HG03442 (cell line): ENCODE measurements around the gene SCLT1.
"Not testable (repeated sequence)": the region's sequence is repeated elsewhere in the genome, so short reads cannot be mapped to it uniquely, and the experiment has no call there.

Experiments used
- ATAC-seq: cut with Tn5 transposase; IDR thresholded peaks from one replicate; pipeline ENCODE4 v1.9.1; 2021; ENCODE audit warnings: mild to moderate bottlenecking, moderate library complexity; ENCODE audit not compliant: unreplicated experiment

Gene SCLT1

DNA sequence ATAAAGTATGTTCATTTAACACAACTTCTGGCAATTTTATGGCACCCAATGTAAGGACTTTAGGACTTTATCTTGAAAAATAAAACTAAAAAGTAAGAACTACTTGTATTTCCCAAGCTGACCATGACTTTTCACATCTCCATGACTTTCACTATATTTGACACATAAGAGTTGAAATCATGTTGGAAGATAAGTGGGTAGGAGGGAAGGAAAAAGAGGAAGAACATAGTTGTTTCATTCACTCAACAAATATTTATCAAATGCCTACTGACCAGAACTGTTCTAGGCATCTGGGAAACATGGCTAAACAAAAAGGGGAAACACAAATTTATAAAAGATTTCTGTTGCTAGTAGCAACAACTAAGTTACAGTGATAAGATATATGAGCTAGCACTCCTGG is 16.0 kb downstream of the SCLT1 start:
- ATAC-seq = no peak

GRCh38 chr4:129069537-129069936 is 23.8 kb downstream of the SCLT1 start:
- not testable (repeated sequence) for ATAC-seq

GRCh38 chr4:129064717-129065116 is 28.6 kb downstream of the SCLT1 start:
- ATAC-seq = no peak

- ATAC-seq = no peak
Observed at GRCh38 chr4:129063640-129064039, 29.7 kb downstream of the SCLT1 start.

DNA sequence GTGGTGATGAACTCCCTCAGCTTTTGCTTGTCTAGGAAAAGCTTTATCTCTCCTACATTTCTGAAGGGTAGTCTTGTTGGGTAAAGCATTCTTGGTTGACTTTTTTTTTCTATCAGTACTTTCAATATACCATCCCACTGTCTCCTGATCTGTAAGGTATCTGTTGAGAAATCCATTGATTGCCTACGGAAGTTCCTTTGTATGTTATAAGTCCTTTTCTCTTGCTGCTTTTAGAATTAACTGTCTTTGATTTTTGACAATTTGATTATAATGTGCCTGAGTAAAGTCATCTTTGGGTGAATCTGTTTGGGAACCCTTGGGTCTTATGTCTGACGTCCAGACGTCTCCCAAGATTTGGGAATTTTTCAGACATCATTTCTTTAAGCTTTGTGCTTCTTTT is 30.8 kb downstream of the SCLT1 start:
- ATAC-seq = no peak

GRCh38 chr4:129059028-129059427 is 34.3 kb downstream of the SCLT1 start:
- ATAC-seq = no peak

DNA sequence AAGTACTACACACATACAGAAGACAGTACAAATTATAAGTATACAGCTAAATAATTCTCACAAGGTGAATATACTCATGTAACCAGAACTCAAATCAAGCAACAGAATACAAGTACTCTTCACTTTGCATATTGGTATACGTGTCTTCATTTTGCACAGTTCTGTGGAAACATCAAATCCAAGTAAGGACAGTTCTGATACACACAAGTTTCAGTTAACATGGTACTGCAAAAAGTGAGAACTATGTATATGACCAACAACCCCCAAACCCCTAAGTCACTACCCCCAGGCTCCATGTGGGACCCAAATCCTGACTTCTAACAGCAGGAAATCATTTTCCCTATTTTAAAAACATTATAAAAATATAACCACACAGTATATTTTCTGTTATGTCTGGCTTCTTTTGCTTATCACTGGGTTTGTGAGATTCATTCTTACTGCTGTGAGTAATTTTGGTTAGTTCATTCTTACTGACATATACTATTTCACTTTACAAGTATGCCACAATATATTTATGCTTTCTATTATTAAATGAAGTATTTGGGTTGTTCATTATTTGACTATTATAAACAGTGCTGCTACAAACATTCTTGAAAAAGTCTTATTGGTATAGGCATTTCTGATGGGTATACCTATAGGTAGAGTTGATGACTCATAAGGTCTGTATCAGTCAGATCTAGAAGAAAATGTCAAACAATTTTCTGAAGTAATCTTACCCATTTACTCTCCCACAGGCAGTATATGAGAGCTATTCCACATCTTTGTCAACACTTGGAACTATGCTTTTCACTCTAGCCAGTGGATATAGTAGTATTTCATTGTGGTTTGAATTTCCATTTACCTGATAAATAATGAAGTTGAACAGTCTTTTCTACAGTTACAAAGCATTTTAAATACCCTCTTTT is 47.0 kb downstream of the SCLT1 start:
- peak; percentile 65 for ATAC-seq

- no peak for ATAC-seq
Observed at GRCh38 chr4:129043523-129043922, 49.8 kb downstream of the SCLT1 start.

DNA sequence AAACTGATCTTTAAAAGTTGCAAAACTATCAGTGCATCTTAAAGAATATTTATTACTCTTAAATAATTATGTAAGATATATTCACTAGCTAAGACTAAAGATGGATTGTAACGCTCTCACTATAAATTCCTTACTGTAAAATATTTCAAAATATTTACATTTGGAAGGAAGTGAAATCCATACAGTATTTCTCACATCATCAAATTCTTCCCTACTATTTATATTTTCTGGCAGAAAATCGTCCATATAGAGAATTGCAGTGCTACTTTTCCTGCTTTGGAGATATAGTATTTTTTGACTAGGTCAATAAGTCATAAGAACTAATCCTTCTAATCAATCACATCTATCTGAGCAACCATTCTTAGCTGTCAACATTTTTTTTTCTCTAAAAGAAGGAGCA is 52.9 kb downstream of the SCLT1 start:
- ATAC-seq = no peak

DNA sequence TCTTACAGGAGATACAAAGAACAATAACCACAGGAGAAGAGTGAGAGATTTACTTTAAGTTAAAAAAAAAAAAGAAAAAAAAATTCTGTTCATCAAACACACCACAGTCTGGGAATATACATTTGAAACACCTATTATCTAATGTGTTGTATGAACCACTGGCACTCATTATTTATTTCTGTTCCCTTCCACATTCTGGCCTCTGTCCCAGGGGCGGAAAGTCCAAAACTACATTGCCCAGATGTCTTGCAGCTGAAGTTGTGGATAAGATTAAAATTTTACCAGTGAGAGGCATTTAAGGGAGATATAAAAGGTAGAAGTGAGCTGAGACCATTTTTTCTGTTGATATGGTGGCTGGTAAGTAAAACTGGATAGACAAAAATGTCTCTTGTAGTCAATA is 56.2 kb downstream of the SCLT1 start:
- ATAC-seq = no peak

DNA sequence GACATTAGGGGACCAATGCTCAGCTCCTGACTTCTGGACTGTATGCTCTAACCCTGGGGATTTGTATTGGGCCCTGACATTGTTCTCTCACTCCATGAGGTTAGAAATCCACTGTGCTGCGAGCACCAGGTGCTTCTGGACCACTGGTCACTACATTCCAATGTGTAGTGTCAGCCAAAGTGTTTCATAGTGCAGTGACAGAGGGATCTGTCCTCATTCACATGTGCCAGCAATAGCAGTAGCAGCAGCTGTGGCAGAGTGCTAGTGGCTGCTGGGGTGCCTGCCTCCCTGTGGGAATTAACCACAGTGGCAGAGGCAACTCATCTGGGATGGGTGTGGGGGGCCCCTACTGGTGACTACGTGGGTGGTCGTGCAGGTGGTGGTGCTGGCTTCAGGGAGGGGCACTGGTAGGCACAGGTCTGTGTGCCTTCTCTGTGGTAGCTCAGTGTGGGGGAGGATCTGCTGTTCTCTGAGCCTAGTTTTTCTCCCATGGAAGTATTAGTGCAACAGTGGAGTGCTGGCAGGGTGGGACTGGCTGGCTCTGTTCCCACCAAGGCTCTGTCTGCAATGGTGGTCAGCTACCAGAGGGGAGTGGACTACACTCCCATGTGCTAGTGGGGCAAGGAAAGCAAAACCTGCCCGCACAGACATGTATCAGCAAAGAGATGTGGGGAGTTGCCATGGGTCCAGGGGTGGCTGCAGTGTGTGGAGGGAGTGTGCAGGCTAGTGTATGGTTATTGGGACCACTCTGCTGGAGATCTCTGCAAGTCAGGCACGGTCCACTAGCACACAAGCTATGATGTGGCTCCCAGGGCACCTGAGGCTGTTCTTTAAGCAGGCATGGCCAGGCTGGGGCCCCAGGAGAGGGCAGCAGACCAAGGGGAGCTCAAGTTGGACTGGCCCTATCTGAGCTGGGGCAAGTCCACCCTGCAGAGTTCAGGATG is 78.5 kb downstream of the SCLT1 start:
- no peak for ATAC-seq

DNA sequence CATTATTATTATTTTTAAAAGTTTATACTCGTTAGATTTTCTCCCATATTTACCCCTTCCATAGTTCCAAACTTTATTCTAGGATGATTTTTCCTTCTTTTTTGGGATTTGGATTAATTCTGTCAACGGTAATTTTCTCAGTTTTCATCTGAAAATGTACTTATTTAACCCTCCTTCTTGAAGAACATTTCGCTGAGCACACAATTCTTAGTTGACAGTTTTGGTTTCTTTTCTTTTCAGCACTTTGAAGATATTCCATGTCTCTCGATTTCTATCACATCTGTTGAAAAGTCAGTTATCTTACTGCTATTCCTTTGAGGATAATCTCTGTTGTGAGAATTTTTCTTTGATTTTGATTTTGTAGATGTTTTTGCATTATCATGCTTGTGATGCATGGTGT is 85.2 kb downstream of the SCLT1 start:
- no peak for ATAC-seq

GRCh38 chr4:128986908-128987307 is 106.4 kb downstream of the SCLT1 start:
- no peak for ATAC-seq

DNA sequence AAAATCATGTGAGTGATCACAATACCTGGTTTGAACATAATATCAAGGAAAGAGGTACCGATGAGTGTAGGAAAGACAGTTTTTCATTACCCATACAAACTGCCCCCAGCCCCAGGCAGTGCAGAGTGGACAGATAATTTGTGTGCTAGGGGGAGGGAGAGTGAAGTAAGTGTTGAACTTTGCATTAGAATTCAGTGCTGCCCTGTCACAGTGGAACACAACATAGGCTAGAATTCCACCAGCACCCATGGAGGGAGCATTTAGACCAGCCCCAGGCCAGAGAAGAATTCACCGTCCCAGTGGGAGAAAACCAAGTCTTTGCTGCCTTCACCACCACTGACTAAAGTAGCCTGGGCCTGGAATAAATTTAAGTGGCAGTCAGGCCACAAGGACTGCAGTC is 107.3 kb downstream of the SCLT1 start:
- ATAC-seq = no peak

DNA sequence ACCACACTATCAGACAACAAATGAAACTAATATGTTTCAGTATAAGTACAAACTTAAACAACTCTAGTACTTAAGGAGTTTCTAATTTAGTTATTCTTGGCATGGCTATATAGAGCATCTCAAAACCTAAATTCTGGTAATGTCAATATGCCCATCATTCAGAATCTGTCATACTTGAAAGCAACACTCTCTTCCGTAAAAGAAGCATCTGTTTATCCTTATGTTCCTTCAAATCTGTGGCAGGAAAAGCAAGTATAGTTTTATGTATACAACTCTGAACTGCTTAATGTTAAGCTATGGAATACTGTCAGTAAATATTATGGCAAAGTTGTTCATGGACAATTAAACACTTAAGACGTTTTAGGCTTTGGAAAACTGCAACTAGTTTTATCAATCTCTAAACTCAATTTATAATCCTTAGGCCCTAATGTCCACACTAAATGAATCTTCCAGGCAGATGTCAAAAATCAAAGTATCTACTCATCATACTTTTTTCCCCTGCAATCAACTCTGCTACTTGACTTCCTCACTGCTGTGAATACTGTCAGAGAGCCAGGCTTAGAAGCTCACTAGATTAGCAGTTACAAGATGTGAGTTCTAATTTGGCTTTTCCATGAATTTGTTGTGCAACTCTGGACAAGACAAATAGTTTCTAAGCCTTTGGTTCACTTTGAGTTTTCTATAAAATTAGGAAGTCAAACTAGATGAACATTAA is 109.4 kb downstream of the SCLT1 start:
- ATAC-seq = no peak

DNA sequence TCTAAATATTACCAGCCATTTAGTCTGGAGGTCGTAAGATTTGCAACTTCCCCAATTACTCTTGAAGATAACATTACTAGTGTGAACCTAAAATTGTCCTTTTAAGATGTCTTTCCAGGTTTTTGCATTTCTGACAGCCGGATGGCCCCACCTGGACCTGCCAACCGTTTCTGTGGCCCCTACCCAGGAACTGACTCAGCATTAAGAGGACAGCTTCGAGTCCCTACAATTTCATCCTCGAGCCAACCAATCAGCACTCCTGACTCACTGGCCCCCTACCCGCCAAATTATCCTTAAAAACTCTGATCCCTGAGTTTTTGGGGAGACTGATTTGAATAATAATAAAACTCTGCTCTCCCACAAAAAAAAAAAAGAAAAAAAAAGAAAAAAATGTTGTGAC is 112.0 kb downstream of the SCLT1 start:
- ATAC-seq = no peak

GRCh38 chr4:128980816-128981326 is 112.5 kb downstream of the SCLT1 start:
- no peak for ATAC-seq

- ATAC-seq = no peak
Observed at GRCh38 chr4:128979934-128980333, 113.4 kb downstream of the SCLT1 start.

DNA sequence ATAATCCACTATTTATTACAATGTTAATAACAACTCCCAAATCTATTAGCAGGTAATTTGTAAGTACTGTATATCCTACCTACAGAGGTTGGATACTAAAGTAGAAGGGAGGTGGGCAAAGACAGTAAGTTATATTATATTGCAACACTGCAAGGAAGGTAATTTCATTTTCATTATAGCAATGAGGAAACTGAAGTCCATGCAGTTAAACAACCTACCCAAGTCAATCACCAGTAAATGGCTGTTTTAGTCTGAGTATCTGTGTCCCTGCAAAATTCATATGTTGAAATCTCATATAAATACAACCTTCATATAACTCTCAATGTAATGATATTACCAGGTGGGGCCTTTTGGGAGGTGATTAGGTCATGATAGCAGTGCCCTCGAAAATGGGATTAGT is 114.4 kb downstream of the SCLT1 start:
- no peak for ATAC-seq

DNA sequence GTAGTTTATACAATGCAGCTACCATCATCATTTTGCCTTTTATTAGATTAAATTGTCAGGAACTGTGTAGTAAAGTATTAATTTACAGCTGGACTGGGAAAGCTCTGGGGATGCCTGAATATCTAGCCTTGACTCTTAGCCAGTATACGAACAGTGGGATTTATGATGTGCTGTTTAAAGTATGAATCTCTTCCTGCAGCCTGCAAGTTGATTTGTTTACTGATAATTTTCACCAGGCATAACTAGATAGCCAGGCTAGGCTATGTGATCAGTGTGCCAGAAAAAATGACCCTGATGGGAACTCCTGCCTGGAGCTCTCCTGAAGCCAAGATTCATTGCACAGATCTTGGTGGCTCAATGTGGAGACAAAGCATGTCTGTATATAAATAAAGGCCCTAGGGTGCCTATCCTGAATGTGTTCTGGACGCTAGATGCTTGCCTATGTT is 119.2 kb downstream of the SCLT1 start:
- ATAC-seq = no peak

- no peak for ATAC-seq
Observed at GRCh38 chr4:128973384-128973783, 120.0 kb downstream of the SCLT1 start.
